RKO (cell line): Measurements from ENCODE around the gene GALNT7.

Experiments used
- DNase-seq: peaks from one replicate; pipeline ENCODE4 v3.0.0-alpha.2; 2016; ENCODE audit warnings: low spot score

Gene GALNT7

GRCh38 chr4:173237762-173238161 is 69.2 kb downstream of the GALNT7 start:
- DNase-seq: no peak

- DNase-seq: no peak
Measured at GRCh38 chr4:173240696-173241095, 72.1 kb downstream of the GALNT7 start.

GRCh38 chr4:173242466-173243250 is 74.0 kb downstream of the GALNT7 start:
- no peak for DNase-seq

- DNase-seq: peak; percentile 17
Measured at GRCh38 chr4:173243321-173243720, 74.7 kb downstream of the GALNT7 start.

- no peak for DNase-seq
Measured at GRCh38 chr4:173243917-173244658, 75.5 kb downstream of the GALNT7 start.

- no peak for DNase-seq
Measured at GRCh38 chr4:173245952-173246351, 77.3 kb downstream of the GALNT7 start.

- no peak for DNase-seq
Measured at GRCh38 chr4:173246719-173247118, 78.1 kb downstream of the GALNT7 start.

- no peak for DNase-seq
Measured at GRCh38 chr4:173247321-173247720, 78.7 kb downstream of the GALNT7 start.

GRCh38 chr4:173248690-173249089 is 80.1 kb downstream of the GALNT7 start:
- DNase-seq: no peak

- DNase-seq: peak; percentile 99
Measured at GRCh38 chr4:173252024-173252935, 83.7 kb downstream of the GALNT7 start.

- no peak for DNase-seq
Measured at GRCh38 chr4:173253561-173253960, 85.0 kb downstream of the GALNT7 start.

GRCh38 chr4:173254646-173255045 is 86.0 kb downstream of the GALNT7 start:
- DNase-seq: no peak

GRCh38 chr4:173256825-173257224 is 88.2 kb downstream of the GALNT7 start:
- DNase-seq: no peak

GRCh38 chr4:173257732-173258717 is 89.4 kb downstream of the GALNT7 start:
- peak; percentile 78 for DNase-seq

GRCh38 chr4:173258866-173259265 is 90.3 kb downstream of the GALNT7 start:
- no peak for DNase-seq

- DNase-seq: no peak
Measured at GRCh38 chr4:173259310-173259709, 90.7 kb downstream of the GALNT7 start.

- DNase-seq: no peak
Measured at GRCh38 chr4:173261052-173261451, 92.4 kb downstream of the GALNT7 start.

GRCh38 chr4:173262375-173262774 is 93.8 kb downstream of the GALNT7 start:
- no peak for DNase-seq

GRCh38 chr4:173264245-173264644 is 95.6 kb downstream of the GALNT7 start:
- no peak for DNase-seq

- DNase-seq: no peak
Measured at GRCh38 chr4:173264684-173265185, 96.1 kb downstream of the GALNT7 start.

- no peak for DNase-seq
Measured at GRCh38 chr4:173265751-173266150, 97.1 kb downstream of the GALNT7 start.
